ENCODE data around the gene TMEM170A. TPM values are rescaled to one million over a fixed set of nuclear protein-coding genes. Genes with fewer than 3 reads are reported as not detected.

Gene TMEM170A
- total and polyA plus RNA-seq, 2 donors (not counting 1 experiment from before 2014, with no cell fraction given), result 21.8 to 37.9 TPM

- no peak for ATAC-seq (ENCODE audit: low read depth)
- CTCF ChIA-PET, result no interaction called here
- POLR2A ChIA-PET, result no interaction called here
Measured at GRCh38 chr16:75479421-75479990, 15.0 kb upstream of the TMEM170A start.

More at GRCh38 chr16:75479421-75479990, 15.0 kb upstream of the TMEM170A start:
- Mint-ChIP-seq H3K27ac (no peak overlapping the region), H3K4me3 (no peak overlapping the region), H3K4me1 (peaks cover 2% of the 10 kb centered on the region), H3K27me3 (peaks cover 7% of the 10 kb centered on the region), H3K9me3 (ENCODE audit: insufficient read depth) (no peaks in the 10 kb centered on the region)
- H3K4me2 ChIP-seq (replicated peaks; ENCODE audit: low read depth, low read length, poor library complexity, severe bottlenecking), result no peak overlapping the region
- H4K20me1 ChIP-seq (ENCODE audit: control insufficient read depth, insufficient read depth, low read length, poor library complexity, severe bottlenecking), result no peaks in the 10 kb centered on the region
- no peaks in the 10 kb centered on the region for H3K36me3 ChIP-seq (replicated peaks in 1 of 2; ENCODE audit: control extremely low read depth in 1 of 2, control insufficient read depth in 1 of 2, extremely low read depth in 1 of 2, insufficient read depth in 2 of 2, low read length in 1 of 2)
- 99% methylated on average over 46 of the region's 47 CpGs for WGBS (ENCODE audit: insufficient coverage)
- no peak overlapping the region for H3K27ac ChIP-seq (ENCODE audit: low read length in 2 of 2)
- intact Hi-C loops (cut with micrococcal nuclease), result no loop called here
- no peaks in the 10 kb centered on the region for H3K79me2 ChIP-seq (ENCODE audit: control insufficient read depth, insufficient read depth, low read length)
- DNase-seq, result no peak
- H3K4me1 ChIP-seq (ENCODE audit: control insufficient read depth in 2 of 2, insufficient read depth in 2 of 2, low read length in 2 of 2), result no peaks in the 10 kb centered on the region
- no peak for TF ChIP-seq EZH2 (IDR thresholded peaks at IDR 0.05; ENCODE audit: borderline replicate concordance, insufficient read depth, low read depth, low read length, poor library complexity, severe bottlenecking)
- TF ChIP-seq, protein P1, sequence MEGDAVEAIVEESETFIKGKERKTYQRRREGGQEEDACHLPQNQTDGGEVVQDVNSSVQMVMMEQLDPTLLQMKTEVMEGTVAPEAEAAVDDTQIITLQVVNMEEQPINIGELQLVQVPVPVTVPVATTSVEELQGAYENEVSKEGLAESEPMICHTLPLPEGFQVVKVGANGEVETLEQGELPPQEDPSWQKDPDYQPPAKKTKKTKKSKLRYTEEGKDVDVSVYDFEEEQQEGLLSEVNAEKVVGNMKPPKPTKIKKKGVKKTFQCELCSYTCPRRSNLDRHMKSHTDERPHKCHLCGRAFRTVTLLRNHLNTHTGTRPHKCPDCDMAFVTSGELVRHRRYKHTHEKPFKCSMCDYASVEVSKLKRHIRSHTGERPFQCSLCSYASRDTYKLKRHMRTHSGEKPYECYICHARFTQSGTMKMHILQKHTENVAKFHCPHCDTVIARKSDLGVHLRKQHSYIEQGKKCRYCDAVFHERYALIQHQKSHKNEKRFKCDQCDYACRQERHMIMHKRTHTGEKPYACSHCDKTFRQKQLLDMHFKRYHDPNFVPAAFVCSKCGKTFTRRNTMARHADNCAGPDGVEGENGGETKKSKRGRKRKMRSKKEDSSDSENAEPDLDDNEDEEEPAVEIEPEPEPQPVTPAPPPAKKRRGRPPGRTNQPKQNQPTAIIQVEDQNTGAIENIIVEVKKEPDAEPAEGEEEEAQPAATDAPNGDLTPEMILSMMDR (IDR thresholded peaks at IDR 0.05), result no peak
- H2AFZ ChIP-seq (ENCODE audit: insufficient read depth, low read depth, low read length, poor library complexity, severe bottlenecking), result no peak overlapping the region
- H3K9me3 ChIP-seq (ENCODE audit: control extremely low read depth in 1 of 3, control insufficient read depth in 2 of 3, insufficient read depth in 1 of 3, low read length in 2 of 3), result no peaks in the 10 kb centered on the region
- no peak overlapping the region for H3K9ac ChIP-seq (ENCODE audit: low read length)
- H3K4me3 ChIP-seq (ENCODE audit: control extremely low read depth in 1 of 5, extremely low read depth in 1 of 5, insufficient read depth in 1 of 5, low read depth in 2 of 5, low read length in 4 of 5), result no peak overlapping the region
- no peaks in the 10 kb centered on the region for H3K27me3 ChIP-seq (replicated peaks in 1 of 4; ENCODE audit: control extremely low read depth in 1 of 4, control insufficient read depth in 3 of 4, insufficient read depth in 4 of 4, low read length in 3 of 4)

Measured in B cell (primary cell).